Gastrocnemius medialis (tissue), 4 donors: ENCODE results near the gene GSTM1. TPM values are rescaled to one million over a fixed set of nuclear protein-coding genes. Genes with fewer than 3 reads are reported as not detected.
"Not testable (repeated sequence)": the region's sequence is repeated elsewhere in the genome, so short reads cannot be mapped to it uniquely, and the experiment has no call there.

Experiments used
- ATAC-seq, 2 donors: fragments of 150-250 bp; one replicate each; pipeline ENCODE4 v1.9.1; 2016
- DNase-seq, 2 donors: peaks; one replicate each; pipeline ENCODE4 v3.0.0-alpha.2; 2019
- H3K27ac ChIP-seq, 4 donors: fragments of 200-600 bp; sonication (generic); 1 replicate in 1 of 4; 2 replicates in 3 of 4; pipeline ENCODE4 v1.5.1; 2016 to 2018; ENCODE audit warnings: mild to moderate bottlenecking in 2 of 4, moderate library complexity in 1 of 4
- H3K27me3 ChIP-seq, 3 donors: fragments of 200-600 bp; sonication (generic) in 2 of 3; 1 replicate in 1 of 3; 2 replicates in 2 of 3; pipeline versions ENCODE4 v1.5.1 to v1.6.0; 2016 to 2019; ENCODE audit warnings: mild to moderate bottlenecking in 1 of 3, moderate library complexity in 1 of 3
- H3K36me3 ChIP-seq, 2 donors: fragments of 200-600 bp; sonication (generic) in 1 of 2; one replicate each; pipeline ENCODE4 v1.5.1; 2017 to 2018
- H3K4me1 ChIP-seq, 2 donors: fragments of 200-600 bp; sonication (generic) in 1 of 2; one replicate each; pipeline ENCODE4 v1.5.1; 2016 to 2017; ENCODE audit warnings: mild to moderate bottlenecking in 2 of 2
- H3K4me3 ChIP-seq, 4 donors: fragments of 200-600 bp; sonication (generic) in 3 of 4; 1 replicate in 1 of 4; 2 replicates in 3 of 4; pipeline ENCODE4 v1.5.1; 2016 to 2019; ENCODE audit warnings: mild to moderate bottlenecking in 2 of 4
- H3K9me3 ChIP-seq, 3 donors: fragments of 200-600 bp; sonication (generic) in 2 of 3; 1 replicate in 1 of 3; 2 replicates in 2 of 3; pipeline ENCODE4 v1.5.1; 2016 to 2019
- POLR2A ChIP-seq, 2 donors: fragments of 450-650 bp; IDR thresholded peaks; one replicate each; pipeline ENCODE4 v1.6.1; 2017; ENCODE audit warnings: antibody characterized with exemption in 2 of 2, mild to moderate bottlenecking in 2 of 2, moderate library complexity in 2 of 2
- in situ Hi-C, 4 donors: fragments of 200-750 bp; cut with MboI; loops; one replicate each; pipeline versions ENCODE4 v1.15.0 to v1.8.0; 2017; ENCODE audit warnings: low sequenced_read_pairs in 4 of 4
- intact Hi-C: fragments of 100-400 bp; cut with DNase I; formaldehyde crosslinking; loops from one replicate; pipeline ENCODE4 v1.15.1; 2023; ENCODE audit warnings: low total_unique reads
- total RNA-seq, 4 donors: library from RNA; depleted of rRNA; stranded (reverse); fragments of >200 nt; gene quantifications; one replicate each; pipeline versions ENCODE4 v1.1.0 to v1.2.3, GENCODE V29; 2016
- TF ChIP-seq, protein P1 (sequence below), 5 experiments: fragments of 450-650 bp in 3 of 5; fragments of 200-600 bp in 2 of 5; sonication (generic) in 2 of 5; IDR thresholded peaks in 4 of 5; conservative IDR thresholded peaks in 1 of 5; 1 replicate in 4 of 5; 2 replicates in 1 of 5; pipeline ENCODE4 v1.5.1; 2016 to 2019; ENCODE audit warnings: antibody characterized with exemption in 5 of 5, mild to moderate bottlenecking in 3 of 5, moderate library complexity in 3 of 5

The GSTM1 gene
- total RNA-seq, 4 donors from 2014 or later, result 30.3 TPM; not detected in 3

DNA sequence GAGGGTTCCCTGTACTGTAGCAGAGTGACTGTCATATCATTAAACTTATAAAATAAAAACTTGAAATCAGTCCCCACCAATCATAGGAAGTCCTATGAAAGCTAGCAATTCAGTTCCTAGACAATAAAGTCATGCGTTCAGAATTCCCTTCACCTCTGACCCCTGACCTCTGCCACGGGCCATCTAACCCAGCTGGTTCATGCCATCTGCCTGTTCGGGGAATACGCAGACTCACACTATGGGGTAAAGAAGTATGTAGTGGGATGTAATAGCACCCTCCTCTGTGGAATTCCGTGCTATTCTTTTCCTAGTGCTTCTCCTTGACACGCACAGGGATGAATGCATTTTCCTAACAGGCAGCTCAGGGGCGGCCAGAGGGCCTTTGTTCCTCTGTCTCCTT, 29.6 kb upstream of the GSTM1 start:
- Histone ChIP-seq H3K27me3 (no peaks in the 10 kb centered on the region), H3K4me3 (no peak overlapping the region), H3K27ac (peak overlapping the region in 2 of 4 donors; percentile 30 to 90), H3K9me3 (no peaks in the 10 kb centered on the region), H3K4me1 (peaks cover 14% of the 10 kb centered on the region in 2 donors), H3K36me3 (peaks cover 0 to 2% of the 10 kb centered on the region in 2 donors)
- no peak for TF ChIP-seq POLR2A (IDR thresholded peaks at IDR 0.05)
- TF ChIP-seq, protein P1, sequence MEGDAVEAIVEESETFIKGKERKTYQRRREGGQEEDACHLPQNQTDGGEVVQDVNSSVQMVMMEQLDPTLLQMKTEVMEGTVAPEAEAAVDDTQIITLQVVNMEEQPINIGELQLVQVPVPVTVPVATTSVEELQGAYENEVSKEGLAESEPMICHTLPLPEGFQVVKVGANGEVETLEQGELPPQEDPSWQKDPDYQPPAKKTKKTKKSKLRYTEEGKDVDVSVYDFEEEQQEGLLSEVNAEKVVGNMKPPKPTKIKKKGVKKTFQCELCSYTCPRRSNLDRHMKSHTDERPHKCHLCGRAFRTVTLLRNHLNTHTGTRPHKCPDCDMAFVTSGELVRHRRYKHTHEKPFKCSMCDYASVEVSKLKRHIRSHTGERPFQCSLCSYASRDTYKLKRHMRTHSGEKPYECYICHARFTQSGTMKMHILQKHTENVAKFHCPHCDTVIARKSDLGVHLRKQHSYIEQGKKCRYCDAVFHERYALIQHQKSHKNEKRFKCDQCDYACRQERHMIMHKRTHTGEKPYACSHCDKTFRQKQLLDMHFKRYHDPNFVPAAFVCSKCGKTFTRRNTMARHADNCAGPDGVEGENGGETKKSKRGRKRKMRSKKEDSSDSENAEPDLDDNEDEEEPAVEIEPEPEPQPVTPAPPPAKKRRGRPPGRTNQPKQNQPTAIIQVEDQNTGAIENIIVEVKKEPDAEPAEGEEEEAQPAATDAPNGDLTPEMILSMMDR (IDR thresholded peaks at IDR 0.05 in 4 of 5, conservative IDR thresholded peaks at IDR 0.05 in 1 of 5), result no peak
- no peak for DNase-seq
- in situ Hi-C loops, result loop anchor here in 3 of 4 donors (10.0 kb wide), 1 partner anchor 113 kb away; the partner anchor contains the start of gene GNAI3 (in 3 of the 3)
- intact Hi-C loops, result no loop called here
- no peak for ATAC-seq

DNA sequence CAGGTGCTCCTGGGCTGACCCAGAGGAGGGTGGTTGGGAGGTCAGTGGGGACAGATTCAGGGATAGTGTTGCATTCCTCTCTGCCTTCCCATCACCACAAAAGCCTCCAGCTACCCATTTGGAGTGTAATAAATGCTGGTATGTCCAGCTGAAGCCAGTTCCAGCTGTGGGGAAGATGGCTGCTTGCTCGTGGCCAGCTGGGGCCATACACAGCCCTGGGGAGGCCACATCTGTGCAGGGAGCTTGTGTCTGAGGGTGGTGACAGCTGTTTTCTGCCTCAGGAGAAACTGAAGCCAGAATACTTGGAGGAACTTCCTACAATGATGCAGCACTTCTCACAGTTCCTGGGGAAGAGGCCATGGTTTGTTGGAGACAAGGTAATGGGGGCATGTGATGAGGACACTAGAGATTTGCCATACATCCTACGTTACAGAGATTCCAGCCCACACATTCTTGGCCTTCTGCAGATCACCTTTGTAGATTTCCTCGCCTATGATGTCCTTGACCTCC, 29.0 kb upstream of the GSTM1 start:
- Histone ChIP-seq H3K4me1 (peaks cover 14 to 18% of the 10 kb centered on the region in 2 donors), H3K36me3 (peaks cover 0 to 2% of the 10 kb centered on the region in 2 donors), H3K4me3 (no peak overlapping the region), H3K9me3 (no peaks in the 10 kb centered on the region), H3K27me3 (no peaks in the 10 kb centered on the region), H3K27ac (peak overlapping the region in 2 of 4 donors; percentile 30 to 90)
- DNase-seq (no peak), ATAC-seq (no peak)
- in situ Hi-C loops, result loop anchor here in 3 of 4 donors (10.0 kb wide), 1 partner anchor 114 kb away; the partner anchor contains the start of gene GNAI3 (in 3 of the 3)
- TF ChIP-seq, protein P1 (IDR thresholded peaks at IDR 0.05 in 4 of 5, conservative IDR thresholded peaks at IDR 0.05 in 1 of 5), result no peak
- no peak for TF ChIP-seq POLR2A (IDR thresholded peaks at IDR 0.05)
- intact Hi-C loops, result no loop called here

DNA sequence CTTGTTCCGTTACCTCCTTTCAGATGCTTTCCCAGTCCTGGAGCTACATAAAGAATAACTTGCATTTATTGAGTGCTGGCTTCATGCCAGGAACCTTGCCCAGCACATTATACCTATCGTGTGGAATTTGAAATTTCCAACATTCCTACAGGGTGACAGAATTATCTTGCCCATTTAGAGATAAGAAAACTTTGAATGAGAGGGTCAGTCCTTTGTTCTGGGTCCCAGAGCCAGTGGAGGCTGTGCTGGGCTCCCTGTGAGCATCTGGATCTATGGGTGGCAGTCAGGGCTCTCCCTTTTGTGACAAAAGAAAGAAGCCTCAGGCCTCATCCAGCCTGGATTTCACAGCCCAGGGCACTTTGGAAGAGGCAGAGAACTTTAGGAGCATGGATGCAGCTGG, 28.5 kb upstream of the GSTM1 start:
- Histone ChIP-seq H3K27ac (peak overlapping the region in 1 of 4 donors; percentile 90), H3K9me3 (no peaks in the 10 kb centered on the region), H3K27me3 (no peaks in the 10 kb centered on the region), H3K4me3 (no peak overlapping the region), H3K36me3 (peaks cover 0 to 2% of the 10 kb centered on the region in 2 donors), H3K4me1 (peaks cover 14 to 23% of the 10 kb centered on the region in 2 donors)
- no peak for DNase-seq
- no peak for TF ChIP-seq POLR2A (IDR thresholded peaks at IDR 0.05)
- TF ChIP-seq, protein P1 (IDR thresholded peaks at IDR 0.05 in 4 of 5, conservative IDR thresholded peaks at IDR 0.05 in 1 of 5), result no peak
- intact Hi-C loops, result no loop called here
- in situ Hi-C loops, result loop anchor here in 3 of 4 donors (10.0 kb wide), 1 partner anchor 114 kb away; the partner anchor contains the start of gene GNAI3 (in 3 of the 3)
- no peak for ATAC-seq

DNA sequence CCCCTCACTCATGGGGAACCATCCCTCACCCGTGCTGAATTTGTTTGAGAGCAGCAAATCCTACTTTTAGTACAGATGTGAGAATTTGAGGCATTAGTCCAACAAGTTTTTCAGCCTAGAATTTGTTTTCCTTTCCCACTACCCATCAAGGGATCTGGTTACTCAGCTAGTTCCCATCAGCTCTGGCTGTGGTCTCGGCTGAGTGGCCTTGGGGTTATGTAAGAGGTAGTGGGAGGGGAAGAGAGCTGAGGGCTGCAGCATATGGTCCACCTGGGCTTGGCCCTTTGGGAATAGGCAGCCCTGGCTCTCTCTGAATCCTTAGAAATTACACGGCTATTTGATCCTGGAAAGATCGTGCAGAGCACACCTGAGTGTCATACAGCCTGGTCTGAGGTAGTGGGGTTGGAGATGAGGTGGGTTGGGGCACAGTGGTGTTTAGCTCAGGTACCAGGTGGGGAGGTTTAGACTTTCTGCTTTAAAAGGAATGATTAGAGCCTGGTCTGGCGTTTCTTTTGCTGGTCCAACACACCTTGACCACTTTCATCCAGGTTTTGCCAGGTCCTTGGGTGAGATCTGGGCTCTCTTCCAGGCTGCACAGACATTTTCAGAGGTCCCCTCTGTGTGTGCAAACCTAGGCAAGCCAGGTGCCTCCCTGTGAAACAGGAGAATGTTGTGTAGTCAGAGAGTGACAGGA, 27.5 kb upstream of the GSTM1 start:
- in situ Hi-C loops (loop anchor here in 3 of 4 donors (10.0 kb wide), 2 partner anchors 115 to 325 kb away; partner anchors contain the start of genes GNAI3 (in 3 of the 3) and AHCYL1 (in 1 of the 3)), intact Hi-C loops (no loop called here)
- Histone ChIP-seq H3K36me3 (peaks cover 0 to 2% of the 10 kb centered on the region in 2 donors), H3K4me3 (no peak overlapping the region), H3K4me1 (peaks cover 9 to 16% of the 10 kb centered on the region in 2 donors), H3K9me3 (no peaks in the 10 kb centered on the region), H3K27me3 (no peaks in the 10 kb centered on the region), H3K27ac (no peak overlapping the region)
- ATAC-seq (no peak), DNase-seq (no peak)
- TF ChIP-seq, protein P1 (IDR thresholded peaks at IDR 0.05 in 4 of 5, conservative IDR thresholded peaks at IDR 0.05 in 1 of 5), result no peak
- TF ChIP-seq POLR2A (IDR thresholded peaks at IDR 0.05), result no peak

DNA sequence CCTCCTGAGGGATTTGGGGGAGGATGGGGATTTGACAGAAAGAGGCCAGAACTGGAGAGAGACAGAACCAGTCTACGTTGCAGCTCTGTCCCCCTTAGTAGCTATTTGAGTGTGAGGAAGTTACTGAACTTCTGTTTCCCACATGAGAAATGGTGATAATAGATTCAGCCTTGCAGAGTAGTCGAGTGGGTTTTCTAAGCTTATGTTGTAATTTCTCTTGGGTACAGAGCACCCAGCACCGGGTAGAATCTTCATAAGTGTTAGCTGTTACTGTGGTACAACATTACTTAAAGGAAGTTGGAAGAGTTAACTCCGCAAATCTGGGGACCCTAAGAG, 27.0 kb upstream of the GSTM1 start:
- DNase-seq, H3K27me3 ChIP-seq, H3K36me3 ChIP-seq, H3K27ac ChIP-seq, H3K9me3 ChIP-seq, ATAC-seq, intact Hi-C loops, H3K4me3 ChIP-seq: not testable (repeated sequence)
- in situ Hi-C loops, result loop anchor here in 1 of 4 donors (10.0 kb wide), 1 partner anchor 324 kb away; the partner anchor contains the start of gene AHCYL1
- H3K4me1 ChIP-seq, result peaks cover 5 to 13% of the 10 kb centered on the region in 2 donors
